Heart left ventricle (tissue), 16 donors: ENCODE measurements around the gene TM9SF4. TPM values are rescaled to one million over a fixed set of nuclear protein-coding genes. Genes with fewer than 3 reads are reported as not detected.

Experiments used
- ATAC-seq, 4 donors: fragments of 200-7000 bp; cut with Tn5 transposase; one replicate each; pipeline ENCODE4 v1.9.1; 2020 to 2022; ENCODE audit warnings: moderate library complexity in 4 of 4, mild to moderate bottlenecking in 3 of 4, moderate number of reproducible peaks in 1 of 4
- DNase-seq, 5 donors: peaks; one replicate each; pipeline ENCODE4 v3.0.0-alpha.2; 2020
- H3K27ac ChIP-seq, 12 donors: fragments of 200-600 bp; sonication (generic) in 4 of 12; one replicate each; pipeline versions ENCODE4 v1.5.0 to v1.8.0; 2016 to 2022; ENCODE audit warnings: mild to moderate bottlenecking in 2 of 12
- H3K27me3 ChIP-seq, 9 donors: fragments of 200-600 bp; sonication (generic) in 2 of 9; one replicate each; pipeline versions ENCODE4 v1.5.1 to v1.8.0; 2016 to 2022; ENCODE audit warnings: mild to moderate bottlenecking in 3 of 9
- H3K36me3 ChIP-seq, 9 donors: fragments of 200-600 bp; sonication (generic) in 2 of 9; one replicate each; pipeline versions ENCODE4 v1.5.0 to v1.8.0; 2018 to 2022; ENCODE audit warnings: mild to moderate bottlenecking in 2 of 9
- H3K4me1 ChIP-seq, 12 donors: fragments of 200-600 bp; sonication (generic) in 4 of 12; one replicate each; pipeline versions ENCODE4 v1.5.0 to v1.8.0; 2016 to 2022; ENCODE audit warnings: mild to moderate bottlenecking in 3 of 12
- H3K4me3 ChIP-seq, 12 donors: fragments of 200-600 bp; sonication (generic) in 4 of 12; one replicate each; pipeline versions ENCODE4 v1.5.0 to v1.8.0; 2017 to 2022; ENCODE audit warnings: mild to moderate bottlenecking in 9 of 12, moderate library complexity in 4 of 12
- H3K9me3 ChIP-seq, 12 donors: fragments of 200-600 bp; sonication (generic) in 4 of 12; one replicate each; pipeline versions ENCODE4 v1.5.0 to v1.8.0; 2016 to 2022; ENCODE audit warnings: mild to moderate bottlenecking in 1 of 12
- POLR2A ChIP-seq, 2 donors: fragments of 450-650 bp; IDR thresholded peaks; one replicate each; pipeline ENCODE4 v1.6.1; 2017; ENCODE audit warnings: antibody characterized with exemption in 2 of 2, mild to moderate bottlenecking in 2 of 2, moderate library complexity in 2 of 2
- WGBS, 4 donors: extraction: QIAGEN DNeasy Blood & Tissue Kit in 2 of 4; methylation state at CpG; one replicate each; pipeline versions ENCODE4 v1.1.5 to v1.1.7; 2013 to 2018; 5-methylcytosine and 5-hydroxymethylcytosine counted together
- intact Hi-C, 10 donors: fragments of 100-400 bp; cut with DNase I; formaldehyde crosslinking; loops; one replicate each; pipeline versions ENCODE4 v1.11.1 to v1.14.2; 2022
- polyA plus RNA-seq, 2 donors: library from polyadenylated mRNA; stranded (reverse); fragments of 200-250 nt; gene quantifications; one replicate each; pipeline ENCODE4 v1.2.3, GENCODE V29; 2013
- total RNA-seq, 9 donors: library from RNA; depleted of rRNA in 2 of 9; stranded (reverse); fragments of >200 nt in 2 of 9; fragmentation: NEBNext Ultra II Directional in 3 of 9; extraction: Animal tissue kit (Norgen Biotek cat#: 25700) in 3 of 9; gene quantifications; one replicate each; pipeline versions ENCODE4 v1.1.0 to v1.2.4, GENCODE V29; 2016 to 2023
- TF ChIP-seq, protein P1 (sequence below), 12 donors: fragments of 200-600 bp; sonication (generic) in 4 of 12; IDR thresholded peaks; one replicate each; pipeline versions ENCODE4 v1.5.0 to v1.8.0; 2018 to 2022; ENCODE audit warnings: antibody characterized with exemption in 12 of 12, mild to moderate bottlenecking in 5 of 12
- donor health status: ischemic (EF 13 %, LVEDD 7.1; RV severe dilation, severe dysfunction).
- donor health status: healthy with polysubstance abuse.
- donor health status: DM: no; HTN: yes; CAD: no.
- donor health status: DM: no; HTN: no; CAD: no.
- donor health status: ischemic (EF 25% LVEDD 6.9; RV normal size, moderate dysfunction).
- donor health status: ischemic (EF 25% LVEDD 5.7; RV mildly dilated, moderate dysfunction).
- donor health status: healthy.
- donor health status: DM: yes; HTN: yes; CAD: no.
- donor health status: ischemic (EF 35%, LVEDD 5.7; RV mildly dilated, moderate dysfunction).
- donor health status: nonischemic (EF 11% LVEDD 7.7; RV severe dilation, severe dysfunction).
- donor health status: DM: yes; HTN: yes; CAD: no.
- donor health status: PGD.
- donor health status: ischemic (EF 29% LVEDD 5.4; RV normal size, mild dysfunction).
- donor health status: nonischemic (EF 23%, LVEDD 6.1; RV moderate dilation, normal function).

The TM9SF4 gene
- total and polyA plus RNA-seq, 11 donors: 15.7 to 37.9 (median 28.8) TPM

DNA sequence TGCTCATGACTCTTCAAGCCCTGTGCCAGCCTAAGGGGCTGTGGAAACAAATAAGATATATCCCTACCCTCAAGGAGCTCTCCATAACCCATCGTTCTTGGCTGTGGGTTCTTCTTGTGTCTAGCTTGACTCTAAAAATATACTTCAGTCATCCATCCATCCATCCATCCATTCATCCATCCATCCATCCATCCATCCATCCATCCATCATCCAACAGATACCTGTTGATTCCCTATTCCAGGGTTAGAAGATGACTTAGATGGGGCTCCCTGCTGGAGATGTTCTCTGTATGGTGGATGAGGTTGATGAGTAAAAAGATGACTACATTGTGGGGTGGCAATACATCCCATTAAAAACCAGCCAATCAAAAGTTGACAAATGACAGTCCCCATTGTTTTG is 34.0 kb upstream of the TM9SF4 start:
- intact Hi-C loops: loop anchor here in 1 of 10 donors (10.0 kb wide), 1 partner anchor 59 kb away; no protein-coding TSS in a partner anchor
- ATAC-seq (no peak), DNase-seq (no peak)
- H3K4me3 ChIP-seq: no peak overlapping the region
- peaks cover 0 to 63% (median 0%) of the 10 kb centered on the region in 9 donors for H3K36me3 ChIP-seq
- no peaks in the 10 kb centered on the region for H3K9me3 ChIP-seq
- WGBS, 4 donors: 88 to 98% (median 93%) methylated on average over 1 of the region's 1 CpG
- no peak for TF ChIP-seq POLR2A (IDR thresholded peaks at IDR 0.05)
- TF ChIP-seq, protein P1, sequence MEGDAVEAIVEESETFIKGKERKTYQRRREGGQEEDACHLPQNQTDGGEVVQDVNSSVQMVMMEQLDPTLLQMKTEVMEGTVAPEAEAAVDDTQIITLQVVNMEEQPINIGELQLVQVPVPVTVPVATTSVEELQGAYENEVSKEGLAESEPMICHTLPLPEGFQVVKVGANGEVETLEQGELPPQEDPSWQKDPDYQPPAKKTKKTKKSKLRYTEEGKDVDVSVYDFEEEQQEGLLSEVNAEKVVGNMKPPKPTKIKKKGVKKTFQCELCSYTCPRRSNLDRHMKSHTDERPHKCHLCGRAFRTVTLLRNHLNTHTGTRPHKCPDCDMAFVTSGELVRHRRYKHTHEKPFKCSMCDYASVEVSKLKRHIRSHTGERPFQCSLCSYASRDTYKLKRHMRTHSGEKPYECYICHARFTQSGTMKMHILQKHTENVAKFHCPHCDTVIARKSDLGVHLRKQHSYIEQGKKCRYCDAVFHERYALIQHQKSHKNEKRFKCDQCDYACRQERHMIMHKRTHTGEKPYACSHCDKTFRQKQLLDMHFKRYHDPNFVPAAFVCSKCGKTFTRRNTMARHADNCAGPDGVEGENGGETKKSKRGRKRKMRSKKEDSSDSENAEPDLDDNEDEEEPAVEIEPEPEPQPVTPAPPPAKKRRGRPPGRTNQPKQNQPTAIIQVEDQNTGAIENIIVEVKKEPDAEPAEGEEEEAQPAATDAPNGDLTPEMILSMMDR (IDR thresholded peaks at IDR 0.05): no peak
- peaks cover 0 to 17% (median 0%) of the 10 kb centered on the region in 12 donors for H3K4me1 ChIP-seq
- H3K27ac ChIP-seq: no peak overlapping the region
- H3K27me3 ChIP-seq: no peaks in the 10 kb centered on the region

DNA sequence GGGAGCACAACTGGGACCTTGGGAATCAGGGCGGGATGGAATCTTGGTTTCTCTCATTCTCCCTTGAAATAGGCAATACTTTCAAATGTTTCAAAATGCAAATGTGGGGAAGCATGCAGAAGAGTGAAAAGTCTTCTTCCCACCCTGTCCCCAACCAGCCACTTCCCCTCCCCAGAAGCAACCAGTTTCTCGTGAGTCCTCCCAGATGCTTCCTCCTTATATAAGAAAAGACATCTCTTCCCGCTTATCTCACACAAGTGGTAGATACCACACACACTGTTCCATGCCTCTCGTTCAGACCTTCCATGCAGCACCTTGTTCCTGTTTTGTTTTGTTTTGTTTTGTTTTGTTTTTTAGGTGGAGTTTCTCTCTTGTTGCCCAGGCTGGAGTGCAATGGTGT is 32.3 kb upstream of the TM9SF4 start:
- intact Hi-C loops: loop anchor here in 1 of 10 donors (10.0 kb wide), 1 partner anchor 58 kb away; no protein-coding TSS in a partner anchor
- Histone ChIP-seq H3K4me1 (peaks cover 0 to 12% (median 0%) of the 10 kb centered on the region in 12 donors), H3K36me3 (peaks cover 0 to 74% (median 0%) of the 10 kb centered on the region in 9 donors), H3K27ac (no peak overlapping the region), H3K9me3 (no peaks in the 10 kb centered on the region), H3K27me3 (peaks cover 0 to 3% (median 0%) of the 10 kb centered on the region in 9 donors), H3K4me3 (no peak overlapping the region)
- DNase-seq (no peak), ATAC-seq (no peak)
- WGBS, 4 donors: 61 to 70% (median 65%) methylated on average over 4 of the region's 4 CpGs
- no peak for TF ChIP-seq POLR2A (IDR thresholded peaks at IDR 0.05)
- TF ChIP-seq, protein P1 (IDR thresholded peaks at IDR 0.05): no peak

- TF ChIP-seq, protein P1 (IDR thresholded peaks at IDR 0.05): no peak
- intact Hi-C loops: loop anchor here in 2 of 10 donors (2.0 to 10.0 kb wide), 2 partner anchors 22 to 56 kb away; no protein-coding TSS in a partner anchor
- DNase-seq (no peak), ATAC-seq (no peak)
- peaks cover 0 to 3% (median 0%) of the 10 kb centered on the region in 9 donors for H3K27me3 ChIP-seq
- peaks cover 0 to 75% (median 0%) of the 10 kb centered on the region in 9 donors for H3K36me3 ChIP-seq
- H3K4me3 ChIP-seq: no peak overlapping the region
- 88 to 98% (median 95%) methylated on average over 5 of the region's 5 CpGs for WGBS, 4 donors
- no peak overlapping the region for H3K27ac ChIP-seq
- H3K4me1 ChIP-seq: peaks cover 0 to 12% (median 0%) of the 10 kb centered on the region in 12 donors
- H3K9me3 ChIP-seq: no peaks in the 10 kb centered on the region
Measured at GRCh38 chr20:32078322-32078721, 31.2 kb upstream of the TM9SF4 start.

GRCh38 chr20:32078791-32079190 is 30.7 kb upstream of the TM9SF4 start:
- no peak for TF ChIP-seq POLR2A (IDR thresholded peaks at IDR 0.05)
- TF ChIP-seq, protein P1 (IDR thresholded peaks at IDR 0.05): no peak
- intact Hi-C loops: loop anchor here in 2 of 10 donors (2.0 to 10.0 kb wide), 2 partner anchors 22 to 56 kb away; no protein-coding TSS in a partner anchor
- H3K27me3 ChIP-seq: peaks cover 0 to 6% (median 0%) of the 10 kb centered on the region in 9 donors
- H3K36me3 ChIP-seq: peaks cover 0 to 75% (median 0%) of the 10 kb centered on the region in 9 donors
- ATAC-seq (no peak), DNase-seq (no peak)
- H3K9me3 ChIP-seq: no peaks in the 10 kb centered on the region
- no peak overlapping the region for H3K27ac ChIP-seq
- peaks cover 0 to 12% (median 0%) of the 10 kb centered on the region in 12 donors for H3K4me1 ChIP-seq
- no peak overlapping the region for H3K4me3 ChIP-seq
